Parathyroid adenoma (tissue), 2 donors: ENCODE results near the gene CMBL.

Source experiments
- H2AFZ ChIP-seq: fragments of 300-600 bp; sonication (generic); one replicate; pipeline ENCODE4 v1.7.0; 2017; ENCODE audit warnings: antibody characterized with exemption, mild to moderate bottlenecking
- H3K27ac ChIP-seq: fragments of 300-600 bp; sonication (generic); one replicate; pipeline ENCODE4 v1.7.0; 2017
- H3K27me3 ChIP-seq: fragments of 300-600 bp; sonication (generic); one replicate; pipeline ENCODE4 v1.7.0; 2017; ENCODE audit warnings: low read length; ENCODE audit not compliant: control insufficient read depth, insufficient read depth
- H3K36me3 ChIP-seq: fragments of 300-600 bp; sonication (generic); one replicate; pipeline ENCODE4 v1.7.0; 2017; ENCODE audit warnings: low read length; ENCODE audit not compliant: control insufficient read depth, insufficient read depth
- H3K4me1 ChIP-seq: fragments of 300-600 bp; sonication (generic); one replicate; pipeline ENCODE4 v1.7.0; 2017; ENCODE audit warnings: control low read depth
- H3K4me2 ChIP-seq: fragments of 300-600 bp; sonication (generic); one replicate; pipeline ENCODE4 v1.7.0; 2017; ENCODE audit warnings: low read length
- H3K4me3 ChIP-seq: fragments of 300-600 bp; sonication (generic); one replicate; pipeline ENCODE4 v1.7.0; 2017; ENCODE audit warnings: low read depth, low read length
- H3K79me2 ChIP-seq: fragments of 300-600 bp; sonication (generic); one replicate; pipeline ENCODE4 v1.7.0; 2017; ENCODE audit warnings: control low read depth
- H3K9ac ChIP-seq: fragments of 300-600 bp; sonication (generic); one replicate; pipeline ENCODE4 v1.7.0; 2017; ENCODE audit warnings: mild to moderate bottlenecking
- H3K9me3 ChIP-seq: fragments of 300-600 bp; sonication (generic); one replicate; pipeline ENCODE4 v1.7.0; 2017; ENCODE audit warnings: low read length; ENCODE audit not compliant: control insufficient read depth
- CTCF ChIP-seq: fragments of 300-600 bp; sonication (generic); IDR thresholded peaks from one replicate; pipeline ENCODE4 v1.7.0; 2017; ENCODE audit warnings: antibody characterized with exemption, mild to moderate bottlenecking
- donor health status: primary hyperparathyroidism.

The CMBL gene

GRCh38 chr5:10228288-10228687 lies 79.4 kb downstream of the CMBL start:
- no peaks in the 10 kb centered on the region for H3K36me3 ChIP-seq
- H3K9ac ChIP-seq: no peak overlapping the region
- no peaks in the 10 kb centered on the region for H3K9me3 ChIP-seq
- no peaks in the 10 kb centered on the region for H3K79me2 ChIP-seq
- peaks cover 3% of the 10 kb centered on the region for H3K4me1 ChIP-seq
- H2AFZ ChIP-seq: no peak overlapping the region
- no peak overlapping the region for H3K4me2 ChIP-seq
- no peak for TF ChIP-seq CTCF
- H3K4me3 ChIP-seq: no peak overlapping the region
- H3K27me3 ChIP-seq: no peaks in the 10 kb centered on the region
- H3K27ac ChIP-seq: no peak overlapping the region
